HUDEP-2 (cell line): ENCODE measurements around the gene CRB2.
"Not testable (repeated sequence)": the region's sequence is repeated elsewhere in the genome, so short reads cannot be mapped to it uniquely, and the experiment has no call there.

Experiments used
- DNase-seq, 76 experiments: peaks; one replicate each; lab custom pipeline; 2025; ENCODE audit not compliant: unreplicated experiment in 76 of 76; lab: John Stamatoyannopoulos, UW

CRB2 gene

DNA sequence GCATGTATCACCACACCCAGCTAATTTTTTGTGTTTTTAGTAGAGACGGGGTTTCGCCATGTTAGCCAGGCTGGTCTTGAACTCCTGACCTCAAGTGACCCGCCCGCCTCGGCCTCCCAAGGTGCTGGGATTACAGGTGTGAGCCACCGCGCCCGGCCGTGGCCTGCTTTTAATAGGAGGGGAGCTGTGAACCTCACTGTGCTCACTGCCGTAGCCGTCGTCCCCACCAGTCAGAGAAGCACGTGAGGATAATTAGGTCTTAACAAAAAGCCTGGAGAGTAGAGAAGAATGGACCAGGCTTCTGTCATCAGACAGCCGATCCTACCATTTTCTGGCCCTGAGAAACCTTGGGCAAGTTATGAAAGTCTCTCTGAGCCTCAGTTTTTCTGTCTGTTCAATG, 42.9 kb downstream of the CRB2 start:
- DNase-seq, result not testable (repeated sequence)

- DNase-seq, result peak in 25 of 76 experiments; percentile 2 to 48 (median 18)
Measured at GRCh38 chr9:123399803-123400378, 43.9 kb downstream of the CRB2 start.

- no peak for DNase-seq
Measured at GRCh38 chr9:123400926-123401503, 45.0 kb downstream of the CRB2 start.

DNA sequence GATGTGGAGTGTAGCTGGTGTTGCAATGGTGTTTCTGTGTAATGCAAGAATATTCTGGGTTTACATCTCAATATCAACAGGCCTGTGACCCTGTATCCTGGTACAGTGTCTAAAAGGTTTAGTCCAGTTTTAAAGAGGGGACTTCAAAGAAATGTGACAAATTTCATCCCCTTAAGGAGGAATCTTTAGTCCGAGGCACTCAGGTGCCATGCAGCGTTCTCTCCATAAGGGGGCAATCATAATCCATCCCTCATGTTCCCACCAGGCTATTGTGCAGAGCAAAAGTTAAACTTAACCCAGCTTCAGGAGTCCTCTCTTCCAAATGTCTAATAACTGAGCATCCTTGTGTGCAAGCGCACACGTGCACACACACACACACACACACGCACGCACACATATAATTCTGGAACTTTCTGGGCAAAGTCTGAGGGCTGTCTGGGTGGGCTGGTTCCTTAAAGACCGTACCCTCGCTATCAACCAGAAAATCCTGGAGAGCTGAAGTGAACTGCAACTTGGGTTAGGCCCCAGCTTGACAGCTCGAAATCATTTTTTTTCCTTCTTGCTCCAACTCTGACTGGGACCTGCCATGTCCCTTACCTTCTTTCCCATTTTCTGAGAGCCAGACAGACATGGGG, 46.0 kb downstream of the CRB2 start:
- peak in 22 of 76 experiments; percentile 3 to 45 (median 20) for DNase-seq

DNA sequence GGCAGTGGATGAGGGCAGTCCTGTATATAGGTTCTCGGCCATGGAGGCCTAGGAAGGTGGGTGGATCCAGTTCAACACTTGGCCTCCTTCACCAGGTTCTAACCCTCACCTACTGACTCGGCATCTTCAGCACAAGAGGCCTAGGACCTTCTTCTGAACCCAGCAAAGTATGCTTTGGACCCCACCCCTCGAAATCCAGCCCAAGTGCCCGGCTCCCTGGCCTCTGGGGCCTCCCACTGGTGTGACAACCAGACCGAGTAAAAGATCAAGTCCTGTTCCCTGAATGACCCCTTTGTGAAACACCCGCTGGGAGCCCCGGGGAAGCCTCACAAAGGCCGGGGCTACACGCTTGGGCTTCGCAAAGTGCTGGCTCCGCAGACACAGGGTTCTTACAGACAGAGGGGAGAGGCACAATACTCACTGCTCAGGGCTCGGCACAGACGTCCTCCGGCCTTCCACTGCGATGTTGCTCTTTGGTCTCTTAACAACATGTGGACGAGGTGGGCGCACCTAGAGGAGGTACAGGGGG, 47.0 kb downstream of the CRB2 start:
- DNase-seq, result no peak

- DNase-seq, result no peak
Measured at GRCh38 chr9:123406016-123406415, 50.0 kb downstream of the CRB2 start.

GRCh38 chr9:123406691-123407216, 50.8 kb downstream of the CRB2 start:
- DNase-seq, result no peak

- no peak for DNase-seq
Measured at GRCh38 chr9:123407217-123407851, 51.3 kb downstream of the CRB2 start.

GRCh38 chr9:123408313-123409262, 52.6 kb downstream of the CRB2 start:
- no peak for DNase-seq

- no peak for DNase-seq
Measured at GRCh38 chr9:123410281-123410910, 54.4 kb downstream of the CRB2 start.

DNA sequence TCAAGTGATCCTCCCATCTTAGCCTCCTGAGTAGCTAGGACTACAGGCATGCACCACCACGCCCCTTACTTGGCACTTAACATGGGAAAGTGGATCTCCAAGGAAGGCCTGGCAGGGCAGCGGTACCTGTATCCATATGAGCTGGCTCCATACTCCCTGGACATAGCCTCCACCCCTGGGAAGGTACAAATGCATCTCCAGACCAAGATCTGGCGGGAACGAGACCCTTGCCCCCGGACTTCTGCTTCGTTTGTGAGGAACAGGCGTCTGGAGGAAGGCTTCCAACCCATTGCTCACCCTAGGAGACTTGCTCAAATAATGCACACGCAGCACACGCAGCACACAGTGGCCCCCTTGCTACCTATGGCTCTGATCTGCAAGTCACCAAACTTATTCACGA, 55.2 kb downstream of the CRB2 start:
- no peak for DNase-seq

DNA sequence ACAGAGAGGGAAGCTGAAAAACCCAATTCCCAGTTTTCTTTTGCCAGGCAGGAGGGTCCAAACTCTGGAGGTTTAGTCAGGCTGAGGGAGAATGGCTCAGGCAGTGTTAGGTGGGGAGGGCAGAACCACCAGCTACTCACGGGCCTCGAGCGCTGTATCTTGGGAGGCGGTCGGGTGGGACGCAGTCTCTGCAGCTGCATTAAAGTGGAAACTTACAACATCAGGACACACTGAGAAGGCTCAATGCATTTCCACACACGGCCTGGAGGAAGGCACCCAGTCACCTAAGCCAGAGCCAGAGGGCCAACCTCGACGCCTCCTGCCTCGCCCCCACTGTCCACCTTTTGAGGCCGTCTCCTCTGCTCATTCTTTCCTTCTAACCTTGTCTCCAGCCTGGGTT, 55.6 kb downstream of the CRB2 start:
- no peak for DNase-seq

DNA sequence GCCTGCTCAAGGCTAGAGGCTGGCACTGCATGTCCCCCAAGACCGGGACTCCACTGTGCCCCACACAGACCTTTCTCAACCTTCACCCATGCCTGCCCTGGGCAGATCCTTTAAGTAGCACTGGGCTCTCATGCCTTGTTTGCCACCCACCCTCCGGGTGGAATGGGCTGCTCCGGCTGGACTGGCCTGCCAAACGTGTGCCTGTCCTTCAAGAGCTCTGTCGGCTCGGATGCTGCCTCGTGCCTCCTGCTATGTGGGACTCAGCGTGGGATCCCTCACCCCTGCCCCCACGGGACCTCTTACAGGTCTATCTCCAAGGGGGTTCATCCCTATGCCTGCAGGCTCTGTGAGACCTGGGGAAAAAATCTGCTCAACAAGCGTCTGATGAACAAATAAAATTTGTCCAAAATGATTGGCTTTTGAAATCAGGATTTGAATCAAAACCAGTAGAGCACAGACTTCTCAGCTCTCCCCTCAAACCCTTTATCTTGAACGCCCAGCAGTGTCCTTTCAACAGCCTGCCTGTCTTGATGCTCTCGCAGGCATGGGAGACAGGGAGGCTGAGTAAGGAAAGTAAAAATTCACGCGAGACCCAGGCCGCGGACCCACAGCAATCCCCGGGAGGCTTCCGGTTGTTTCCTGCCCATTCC, 56.3 kb downstream of the CRB2 start:
- no peak for DNase-seq

DNA sequence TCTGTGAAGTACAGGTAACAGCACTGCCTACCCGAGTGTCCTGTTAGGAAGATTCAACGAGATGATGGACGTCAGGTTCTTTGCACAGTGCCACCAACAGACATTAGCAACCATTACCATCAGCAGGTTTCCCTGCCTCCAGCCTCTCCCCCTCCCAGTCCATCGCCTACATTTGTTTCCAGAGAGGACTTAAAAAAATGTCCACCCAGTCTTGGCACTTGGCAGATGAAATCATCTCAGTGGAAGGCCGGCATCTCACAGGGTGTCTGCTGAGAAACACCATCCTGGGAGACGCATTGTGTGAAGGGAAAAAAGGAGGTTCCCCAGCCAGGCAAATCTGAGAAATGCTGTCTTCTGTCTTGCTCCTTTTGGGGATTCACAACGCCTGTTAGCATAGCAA, 58.2 kb downstream of the CRB2 start:
- DNase-seq, result no peak

GRCh38 chr9:123414936-123415930, 59.2 kb downstream of the CRB2 start:
- peak in 12 of 76 experiments; percentile 4 to 42 (median 18) for DNase-seq

DNA sequence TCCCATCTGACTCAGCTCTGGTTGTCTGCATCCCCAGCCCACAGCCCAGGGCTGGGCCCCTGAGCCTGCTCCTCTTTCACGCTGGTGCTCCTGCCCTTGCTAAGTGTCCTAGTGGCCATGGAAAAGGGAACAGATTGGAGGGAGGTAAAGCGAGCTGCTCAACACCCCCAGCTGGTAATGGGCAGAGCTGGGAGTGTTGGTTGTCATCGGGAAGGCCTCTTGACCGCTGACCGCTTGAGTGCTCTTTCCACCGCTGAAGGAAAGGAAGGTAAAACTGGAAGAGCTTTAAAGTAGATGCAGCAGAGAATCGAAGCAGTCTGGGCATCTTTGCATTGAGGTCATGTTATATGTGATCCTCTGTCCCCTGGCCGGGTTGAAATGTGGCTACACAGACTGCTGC, 60.2 kb downstream of the CRB2 start:
- DNase-seq, result no peak

DNA sequence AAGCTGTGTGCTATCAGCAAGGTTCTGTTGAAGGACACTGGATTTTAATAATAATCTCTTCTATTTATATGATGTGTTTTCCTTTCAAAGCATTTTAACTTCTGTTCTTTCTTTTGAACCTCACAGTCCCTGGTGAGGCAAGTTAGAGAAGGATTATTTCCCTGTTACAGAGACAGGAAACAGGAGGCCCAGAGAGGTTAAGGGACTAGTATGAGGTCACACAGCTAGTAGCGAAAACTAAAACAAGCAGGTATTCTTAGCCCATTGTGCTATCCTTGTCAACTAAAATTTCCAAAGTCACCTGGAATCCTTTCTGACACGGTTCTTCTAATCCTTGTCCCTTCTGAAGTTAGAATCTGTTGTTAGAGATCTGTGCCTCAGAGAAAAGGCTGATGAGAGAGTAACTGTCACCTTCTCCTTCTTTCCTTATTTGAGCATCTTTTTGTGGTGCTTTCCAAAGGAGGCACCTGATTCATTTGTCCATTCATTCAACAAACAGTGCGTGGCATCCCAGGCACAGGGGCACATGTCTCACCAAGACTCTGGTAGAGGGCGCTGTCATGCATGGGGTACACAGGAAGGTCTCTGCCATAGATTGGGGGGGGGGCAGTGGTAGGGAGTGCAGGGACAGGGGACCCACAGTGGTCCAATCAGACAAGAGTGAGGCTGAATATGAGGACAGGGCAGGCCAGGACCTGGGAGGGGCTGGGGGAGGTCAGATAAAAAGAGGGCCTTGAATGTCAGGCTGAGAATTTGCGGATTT, 61.5 kb downstream of the CRB2 start:
- DNase-seq, result no peak
